ENCODE measurements around the gene WWC1.
"Not testable (repeated sequence)": the region's sequence is repeated elsewhere in the genome, so short reads cannot be mapped to it uniquely, and the experiment has no call there.

WWC1 gene

GRCh38 chr5:168430296-168430695, 138.9 kb downstream of the WWC1 start:
- no peak for TF ChIP-seq CTCF (IDR thresholded peaks at IDR 0.05; ENCODE audit: low read depth, low read length, missing control alignments)
- no peak for DNase-seq (ENCODE audit: extremely low read depth, low read depth)
- no peak overlapping the region for H3K4me3 ChIP-seq (replicated peaks; ENCODE audit: low read depth, low read length)

DNA sequence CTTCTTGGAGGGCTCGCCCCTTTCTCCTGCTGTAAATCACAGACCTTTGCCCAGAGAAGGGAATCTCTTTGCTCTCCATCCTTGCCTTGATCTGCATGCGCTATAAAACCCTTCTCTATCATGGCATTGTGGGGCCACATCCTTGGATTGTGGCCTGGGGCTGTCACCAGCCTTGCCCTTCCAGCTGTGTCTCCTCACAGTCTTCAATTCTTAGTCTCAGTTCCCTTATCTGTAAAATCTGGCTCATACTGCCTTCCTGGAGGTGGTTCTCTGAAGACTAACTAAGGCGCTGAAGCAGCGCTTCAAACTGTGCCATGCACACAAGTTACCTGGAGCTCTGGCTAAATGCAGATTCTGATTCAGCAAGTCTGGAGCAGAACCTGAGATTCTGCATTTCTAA, 141.5 kb downstream of the WWC1 start:
- no peak for DNase-seq (ENCODE audit: extremely low read depth, low read depth)
- H3K4me3 ChIP-seq (replicated peaks; ENCODE audit: low read depth, low read length), result no peak overlapping the region
- TF ChIP-seq CTCF (IDR thresholded peaks at IDR 0.05; ENCODE audit: low read depth, low read length, missing control alignments), result no peak

DNA sequence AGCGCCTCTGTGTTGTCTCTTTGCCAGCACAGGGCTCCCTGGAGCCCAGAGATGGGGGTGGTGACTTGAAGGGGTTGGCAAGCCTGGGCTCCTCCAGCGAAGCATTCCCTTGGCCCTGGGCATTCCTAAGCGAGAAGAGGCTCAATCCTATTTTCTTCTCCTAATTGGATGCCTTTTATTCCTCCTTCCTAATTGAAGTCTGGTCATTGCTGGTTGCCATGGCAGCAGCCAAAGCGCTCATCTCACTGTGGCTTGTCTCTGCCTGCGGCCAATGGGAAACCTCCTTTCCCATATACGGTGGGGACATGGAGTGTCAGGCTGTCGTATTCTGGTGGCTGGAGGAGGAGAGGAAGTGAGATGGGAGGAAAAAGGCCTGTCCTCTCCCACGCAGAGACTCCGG, 142.6 kb downstream of the WWC1 start:
- no peak for DNase-seq (ENCODE audit: extremely low read depth, low read depth)
- TF ChIP-seq CTCF (IDR thresholded peaks at IDR 0.05; ENCODE audit: low read depth, low read length, missing control alignments), result no peak
- H3K4me3 ChIP-seq (replicated peaks; ENCODE audit: low read depth, low read length), result no peak overlapping the region

DNA sequence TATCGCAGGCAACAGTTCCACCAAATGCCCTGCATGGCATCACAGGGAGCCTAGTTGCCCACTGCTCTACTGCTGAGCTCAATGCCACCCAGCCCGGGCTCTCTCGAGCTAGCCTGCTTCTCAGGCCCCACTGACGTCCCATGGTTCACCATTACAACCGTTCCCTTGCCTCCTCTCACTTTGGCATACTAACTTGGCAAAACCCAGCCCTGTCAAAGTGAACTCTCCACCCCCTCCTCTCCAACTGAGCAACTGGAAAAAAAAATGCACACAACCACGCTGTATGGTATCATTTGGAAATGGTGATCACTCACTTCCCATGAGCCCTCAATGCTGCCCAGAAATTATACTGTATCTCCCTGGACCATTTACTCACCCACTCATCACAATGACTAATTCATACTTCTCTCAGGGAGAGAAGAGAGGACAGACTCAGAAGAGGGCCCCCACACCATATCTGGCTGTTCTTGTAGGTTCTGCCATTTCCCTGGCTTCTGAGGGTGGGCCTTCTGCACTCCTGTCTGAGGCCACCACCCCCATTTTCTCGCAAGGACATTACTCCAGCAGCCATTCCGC, 143.4 kb downstream of the WWC1 start:
- no peak overlapping the region for H3K4me3 ChIP-seq (replicated peaks; ENCODE audit: low read depth, low read length)
- no peak for DNase-seq (ENCODE audit: extremely low read depth, low read depth)
- no peak for TF ChIP-seq CTCF (IDR thresholded peaks at IDR 0.05; ENCODE audit: low read depth, low read length, missing control alignments)

- H3K4me3 ChIP-seq (replicated peaks; ENCODE audit: low read depth, low read length); DNase-seq (ENCODE audit: extremely low read depth, low read depth): not testable (repeated sequence)
Observed at GRCh38 chr5:168435340-168435739, 143.9 kb downstream of the WWC1 start.

- DNase-seq (ENCODE audit: extremely low read depth, low read depth), result no peak
- no peak overlapping the region for H3K4me3 ChIP-seq (replicated peaks; ENCODE audit: low read depth, low read length)
- TF ChIP-seq CTCF (IDR thresholded peaks at IDR 0.05; ENCODE audit: low read depth, low read length, missing control alignments), result no peak
Observed at GRCh38 chr5:168438349-168438748, 146.9 kb downstream of the WWC1 start.

DNA sequence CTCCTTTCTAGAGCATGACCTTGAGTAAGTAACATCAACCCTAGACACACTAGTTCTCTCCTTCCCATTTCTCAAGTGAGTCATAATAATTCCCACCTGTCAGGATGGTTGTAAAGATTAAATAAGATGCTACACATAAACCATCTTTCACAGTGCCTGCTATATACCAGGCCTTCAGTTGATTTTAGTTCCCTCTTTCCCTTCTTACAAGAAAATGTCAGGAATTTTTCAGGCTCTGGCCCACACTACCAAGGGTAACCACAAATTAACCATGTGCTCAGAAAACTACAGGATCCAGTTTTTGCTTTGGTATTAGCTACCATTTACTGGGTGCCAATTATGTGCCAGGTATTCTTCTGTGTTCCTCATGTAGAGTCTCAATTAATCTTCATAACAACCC, 152.1 kb downstream of the WWC1 start:
- no peak for DNase-seq (ENCODE audit: extremely low read depth, low read depth)
- no peak for TF ChIP-seq CTCF (IDR thresholded peaks at IDR 0.05; ENCODE audit: low read depth, low read length, missing control alignments)
- H3K4me3 ChIP-seq (replicated peaks; ENCODE audit: low read depth, low read length), result no peak overlapping the region

Measured in HFF-Myc (cell line).